Stimulated activated CD4-positive, alpha-beta T cell treated with anti-CD3 and anti-CD28 coated beads, Interleukin-12 subunit alpha, Interleukin-12 subunit beta, amount 100 ng/mL, for 24 hours (primary cell): ENCODE measurements around the gene SUPT3H.

Source experiments
- DNase-seq, 2 experiments: peaks; one replicate each; pipeline ENCODE4 v3.0.0-alpha.2; 2020; ENCODE audit warnings: low read depth in 2 of 2

Gene SUPT3H

GRCh38 chr6:45256697-45257695 is 120.7 kb downstream of the SUPT3H start:
- no peak for DNase-seq

GRCh38 chr6:45255434-45255833 is 122.3 kb downstream of the SUPT3H start:
- no peak for DNase-seq

DNA sequence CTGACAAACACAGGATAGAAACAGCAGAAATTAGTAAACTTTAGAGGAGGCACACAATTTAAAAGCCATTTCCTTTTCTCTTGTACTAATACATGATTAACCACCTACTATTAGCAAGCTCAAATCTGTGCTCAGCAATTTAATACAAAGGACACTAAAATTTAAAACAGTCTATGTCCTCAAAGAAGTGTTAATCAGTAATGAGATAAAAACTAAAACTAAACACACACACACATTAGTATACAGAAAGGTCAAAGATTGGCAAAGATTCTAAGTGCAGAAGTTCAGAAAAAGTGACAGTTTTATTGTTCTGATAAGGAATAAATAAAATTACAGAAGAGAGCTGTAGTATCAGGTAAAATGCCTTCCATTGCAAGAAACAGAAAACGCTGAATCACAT is 123.5 kb downstream of the SUPT3H start:
- DNase-seq, result no peak

DNA sequence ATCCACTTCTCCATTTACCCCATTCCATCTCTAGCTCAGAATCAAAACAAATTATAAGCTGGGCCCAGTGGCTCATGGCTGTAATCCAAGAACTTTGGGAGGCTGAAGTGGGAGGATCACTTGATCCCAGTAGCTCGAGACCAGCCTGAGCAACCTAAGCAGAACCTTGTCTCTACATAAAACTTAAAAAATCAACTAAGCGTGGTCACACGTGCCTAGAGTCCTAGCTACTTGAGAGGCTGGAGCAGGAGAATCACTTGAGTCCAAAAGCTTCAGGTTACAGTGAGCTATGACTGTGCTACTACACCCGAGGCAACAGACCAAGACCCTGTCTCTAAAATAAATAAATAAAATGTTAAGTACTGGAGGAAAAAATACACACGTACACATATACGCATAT is 124.3 kb downstream of the SUPT3H start:
- no peak for DNase-seq

DNA sequence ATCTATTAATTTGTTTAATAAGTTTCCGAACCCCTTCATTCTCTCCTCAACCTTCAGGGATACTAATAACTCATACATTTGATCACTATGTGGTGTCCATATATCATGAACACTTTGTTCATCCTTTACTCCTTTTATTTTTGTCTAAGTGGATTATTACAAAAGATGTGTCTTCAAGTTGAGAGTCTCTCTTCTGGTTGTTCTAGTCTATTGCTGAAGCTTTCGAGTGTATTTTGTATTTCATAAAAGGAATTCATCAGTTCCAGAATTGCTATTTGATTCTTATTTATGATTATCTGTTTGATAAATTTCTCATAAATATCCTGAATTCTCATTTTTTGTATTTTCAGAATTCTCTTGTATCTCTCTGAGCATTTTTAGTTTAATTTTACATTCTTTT is 146.1 kb downstream of the SUPT3H start:
- DNase-seq, result no peak

GRCh38 chr6:45229416-45229815 is 148.3 kb downstream of the SUPT3H start:
- DNase-seq, result no peak

DNA sequence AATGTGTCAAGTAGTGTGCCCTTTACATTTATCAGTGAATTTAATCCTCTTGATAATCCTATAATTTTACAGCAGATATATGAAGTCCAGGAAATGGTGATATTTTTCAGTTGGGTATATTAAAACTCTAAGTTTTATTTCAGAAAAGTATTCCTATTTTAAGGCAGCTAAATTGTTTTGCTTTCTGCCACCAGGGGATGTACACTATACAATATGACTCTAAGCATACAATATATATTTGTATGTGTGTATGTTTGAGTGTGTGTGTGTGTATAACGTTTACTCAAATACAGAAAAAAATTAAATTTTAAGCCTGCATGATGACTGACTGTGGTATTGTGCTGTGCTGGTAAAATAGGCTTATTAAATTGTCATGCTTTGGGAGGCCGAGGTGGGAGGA is 151.7 kb downstream of the SUPT3H start:
- DNase-seq, result no peak

- DNase-seq, result no peak
Observed at GRCh38 chr6:45222380-45222779, 155.4 kb downstream of the SUPT3H start.

DNA sequence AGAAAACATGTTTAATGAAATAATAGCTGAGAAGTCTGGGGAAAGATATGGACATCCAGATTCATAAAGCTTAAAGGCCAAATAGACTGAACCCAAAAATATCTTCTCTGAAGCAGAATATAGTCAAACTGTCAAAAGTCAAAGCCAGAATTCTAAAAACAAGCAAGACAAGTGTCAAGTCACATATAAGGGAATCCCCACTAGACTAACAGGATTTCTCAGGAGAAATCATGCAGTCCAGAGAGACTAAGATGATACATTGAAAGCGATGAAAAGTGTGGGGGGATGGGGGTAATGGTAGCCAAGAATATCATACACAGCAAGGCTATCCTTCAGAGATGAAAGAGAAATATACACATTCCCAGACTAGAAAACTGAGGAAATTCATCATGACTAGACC is 162.0 kb downstream of the SUPT3H start:
- DNase-seq, result no peak

- no peak for DNase-seq
Observed at GRCh38 chr6:45212976-45213375, 164.8 kb downstream of the SUPT3H start.

- no peak for DNase-seq
Observed at GRCh38 chr6:45209762-45210161, 168.0 kb downstream of the SUPT3H start.

DNA sequence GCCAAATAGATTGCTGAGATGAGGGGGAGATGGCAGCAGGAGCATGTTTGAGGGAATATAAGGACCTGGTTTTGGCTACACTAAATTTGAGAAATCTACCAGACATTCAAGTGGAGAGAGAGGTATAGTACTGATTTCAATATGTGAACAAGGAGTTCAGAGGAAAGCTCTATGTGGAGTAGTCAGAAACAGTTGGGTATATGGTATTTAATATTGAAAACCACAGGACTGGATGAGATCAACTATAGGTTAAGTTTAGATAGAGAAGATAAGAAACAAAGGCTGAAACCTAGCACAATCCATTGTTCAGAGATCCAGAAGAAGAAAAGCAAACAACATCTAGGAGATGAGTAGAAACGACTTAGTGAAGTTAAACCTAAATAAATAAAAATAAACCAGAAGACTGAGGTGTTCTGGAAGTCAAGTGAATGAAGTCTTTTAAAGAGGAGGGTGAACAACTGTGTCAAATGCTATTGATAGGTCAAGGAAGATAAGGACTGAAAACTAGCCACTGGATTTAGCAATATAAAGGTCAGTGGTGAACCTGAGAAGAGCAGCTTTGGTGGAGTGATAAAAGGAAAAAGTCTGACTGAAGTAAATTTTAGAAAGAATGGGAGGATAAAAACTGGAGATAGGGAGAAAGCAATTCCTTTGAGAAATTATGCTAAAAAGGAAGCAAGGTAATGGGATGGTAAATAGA is 170.8 kb downstream of the SUPT3H start:
- no peak for DNase-seq

- no peak for DNase-seq
Observed at GRCh38 chr6:45201484-45201883, 176.2 kb downstream of the SUPT3H start.

DNA sequence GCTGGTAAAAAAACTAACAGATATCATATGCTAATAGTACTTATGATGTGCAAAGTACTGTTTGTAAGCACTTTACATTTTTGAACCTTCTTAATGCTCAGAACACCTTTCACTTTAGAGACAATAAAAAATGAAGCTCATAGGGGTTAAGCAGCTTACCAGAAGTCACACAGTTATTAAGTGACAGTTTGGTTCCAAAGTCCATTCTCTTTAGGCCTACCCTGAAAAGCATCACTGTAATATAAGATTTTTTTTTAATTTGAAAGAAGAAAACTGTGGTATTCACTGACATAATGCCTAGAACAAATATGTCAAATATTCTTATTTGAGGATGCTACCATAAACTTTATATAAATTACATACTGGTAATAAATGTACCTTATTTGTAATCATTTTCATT is 177.2 kb downstream of the SUPT3H start:
- no peak for DNase-seq

- no peak for DNase-seq
Observed at GRCh38 chr6:45199554-45199953, 178.2 kb downstream of the SUPT3H start.

DNA sequence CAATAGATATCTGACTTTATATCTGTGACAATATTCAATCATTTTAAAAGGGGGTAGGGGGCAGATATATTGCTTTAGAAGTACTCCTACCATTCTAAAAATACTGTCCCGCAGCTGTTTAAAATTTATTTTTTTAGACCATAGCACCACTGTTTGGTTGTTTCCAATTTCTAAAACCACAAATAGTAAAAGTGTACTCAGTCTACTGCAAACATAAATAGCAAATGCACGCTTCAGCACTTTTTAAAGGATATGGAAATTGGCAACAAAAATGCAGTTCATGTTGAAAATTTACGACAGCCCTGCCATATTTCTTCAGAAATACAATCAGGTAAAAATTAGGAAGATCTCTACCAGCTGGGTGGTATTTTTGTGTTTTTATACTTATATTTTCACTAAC is 181.6 kb downstream of the SUPT3H start:
- DNase-seq, result no peak

- no peak for DNase-seq
Observed at GRCh38 chr6:45195137-45195536, 182.6 kb downstream of the SUPT3H start.

- no peak for DNase-seq
Observed at GRCh38 chr6:45192556-45192955, 185.2 kb downstream of the SUPT3H start.

DNA sequence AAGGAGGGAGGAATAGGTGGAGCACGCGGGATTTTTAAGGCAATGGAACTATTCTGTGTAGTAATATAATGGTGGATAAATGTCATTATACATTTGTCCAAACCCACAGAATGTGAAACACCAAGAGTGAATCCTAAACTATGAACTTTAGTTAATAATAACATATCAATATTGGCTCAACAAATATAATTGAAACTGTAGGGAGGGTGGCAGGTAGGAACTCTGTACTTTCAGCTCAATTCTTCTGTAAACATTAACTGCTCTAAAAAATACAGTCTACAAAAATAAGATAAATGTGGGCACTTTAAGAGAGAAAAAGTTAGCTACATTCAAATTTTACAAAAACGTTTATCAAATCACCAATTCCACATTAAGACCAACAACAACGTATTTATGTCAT is 186.3 kb downstream of the SUPT3H start:
- DNase-seq, result no peak

DNA sequence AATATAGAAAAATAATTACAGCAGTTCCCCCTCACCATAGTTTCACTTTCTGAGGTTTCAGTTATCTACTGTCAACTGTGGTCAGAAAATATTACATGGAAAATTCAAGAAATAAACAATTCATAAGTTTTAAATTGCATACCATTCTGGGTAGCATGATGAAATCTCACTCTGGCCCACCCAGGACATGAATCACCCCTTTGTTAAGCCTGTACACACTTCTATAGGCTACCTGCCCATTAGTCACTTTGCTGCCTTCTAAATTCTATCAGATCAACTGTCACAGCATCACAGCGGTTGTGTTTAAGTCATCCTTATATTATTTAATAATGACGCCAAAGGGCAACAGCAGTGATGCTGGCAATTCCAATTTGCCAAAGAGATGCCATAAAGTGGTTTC is 189.9 kb downstream of the SUPT3H start:
- no peak for DNase-seq

- no peak for DNase-seq
Observed at GRCh38 chr6:45185403-45186251, 192.1 kb downstream of the SUPT3H start.

GRCh38 chr6:45184937-45185336 is 192.8 kb downstream of the SUPT3H start:
- no peak for DNase-seq
